Stimulated activated CD4-positive, alpha-beta T cell treated with anti-CD3 and anti-CD28 coated beads, TNF-alpha, amount 100 ng/mL, for 48 hours (primary cell): ENCODE measurements around the gene C8B.

Source experiments
- DNase-seq, 3 donors: peaks; one replicate each; pipeline ENCODE4 v3.0.0-alpha.2; 2020; ENCODE audit warnings: low read depth in 3 of 3

C8B gene

DNA sequence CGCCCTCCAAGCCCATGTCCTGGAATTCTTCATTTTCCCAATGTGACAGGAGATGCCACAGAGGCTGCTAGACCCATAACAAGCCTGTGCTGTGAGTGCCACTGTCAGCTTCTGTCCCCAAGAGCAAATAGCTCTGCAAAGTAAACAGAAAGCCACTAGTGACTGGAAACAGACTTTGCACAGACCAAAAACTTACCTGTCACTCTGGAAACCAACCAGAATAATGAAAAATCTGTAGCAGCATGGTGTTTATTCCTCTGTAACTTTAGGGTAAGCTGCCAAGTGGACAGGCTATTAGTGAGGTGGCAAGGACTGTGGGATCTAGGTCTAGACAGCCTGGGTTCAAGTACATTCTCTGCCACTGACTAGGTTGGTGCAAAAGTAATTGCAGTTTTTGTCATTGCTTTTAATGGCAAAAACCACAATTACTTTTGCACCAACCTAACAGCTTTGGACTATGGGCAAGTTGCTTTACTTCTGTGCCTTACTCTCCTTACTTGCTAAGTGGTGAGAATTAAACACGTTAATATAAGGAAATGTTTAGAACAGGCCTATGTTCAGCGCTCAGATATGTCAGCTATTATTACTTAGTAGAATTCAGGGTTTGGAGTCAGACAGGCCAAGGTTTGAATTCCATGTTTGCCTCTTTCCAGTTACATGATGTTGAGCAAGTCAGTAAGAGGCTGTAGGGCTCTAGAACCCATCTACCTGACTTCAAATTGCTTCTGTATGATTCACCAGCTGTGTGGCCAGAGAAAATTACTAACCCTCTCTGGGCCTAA lies at the start of gene C8B:
TSS of gene C8B (minus strand) at position 100 of the 782 bp plus-strand sequence. CDS start at position 33, 67 bp downstream.
- no peak for DNase-seq

DNA sequence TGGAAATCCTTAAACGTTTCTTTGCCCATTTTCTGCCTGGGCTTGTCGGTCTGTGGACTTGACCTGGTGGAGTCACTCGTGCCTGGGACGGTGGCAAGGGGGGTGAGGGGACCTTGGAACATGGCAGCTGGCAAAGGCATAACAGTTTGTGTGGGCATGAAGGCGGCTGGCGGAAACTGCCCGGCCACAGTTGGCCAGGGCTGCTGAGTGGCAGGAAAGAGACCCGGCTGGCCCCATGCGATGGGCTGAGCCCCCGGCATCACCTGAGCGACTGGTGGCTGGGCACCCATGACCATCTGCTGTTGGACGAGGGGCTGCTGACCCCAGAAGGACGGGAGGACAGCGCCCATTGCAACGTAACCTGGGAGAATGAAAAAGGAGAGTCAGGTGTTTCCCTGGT lies 49.3 kb upstream of the C8B start:
- no peak for DNase-seq

DNA sequence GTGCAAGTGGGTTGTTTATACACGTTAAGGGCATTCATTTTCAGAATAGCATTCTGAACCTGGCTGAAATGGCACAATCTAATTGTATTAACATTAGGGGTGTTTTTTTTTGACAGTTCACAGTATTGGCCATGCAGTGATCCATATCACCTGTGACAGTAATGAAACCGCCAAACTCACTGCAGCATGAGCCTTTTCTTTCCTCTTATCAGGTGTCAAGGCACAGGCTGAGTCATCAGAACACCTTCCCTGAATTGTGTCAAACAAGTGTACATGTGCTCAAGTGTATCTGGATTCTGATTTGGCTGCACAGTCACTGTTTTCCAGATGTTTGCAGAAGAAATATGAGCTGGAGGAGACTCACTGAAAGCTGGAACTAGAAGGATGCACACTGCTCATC lies 47.7 kb upstream of the C8B start:
- DNase-seq = no peak

DNA sequence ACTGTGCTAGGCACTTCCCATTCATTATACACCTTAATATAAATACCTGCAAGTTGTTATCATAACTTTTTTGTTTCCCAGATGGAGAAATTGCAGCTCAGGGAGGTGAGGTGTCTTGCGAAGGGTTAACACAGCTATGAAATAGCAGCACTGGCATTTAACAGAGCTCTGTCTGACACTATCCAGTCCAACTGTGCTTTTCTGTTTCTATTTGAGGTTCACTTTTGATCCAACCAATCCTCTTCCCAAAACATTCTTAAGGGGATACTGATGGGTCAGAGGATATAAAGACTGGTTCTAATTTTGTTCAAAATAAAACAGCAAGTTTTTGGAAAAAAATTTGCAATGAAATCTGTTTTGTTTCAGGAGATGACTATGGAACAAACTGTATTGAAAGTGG lies 46.5 kb upstream of the C8B start:
- no peak for DNase-seq

DNA sequence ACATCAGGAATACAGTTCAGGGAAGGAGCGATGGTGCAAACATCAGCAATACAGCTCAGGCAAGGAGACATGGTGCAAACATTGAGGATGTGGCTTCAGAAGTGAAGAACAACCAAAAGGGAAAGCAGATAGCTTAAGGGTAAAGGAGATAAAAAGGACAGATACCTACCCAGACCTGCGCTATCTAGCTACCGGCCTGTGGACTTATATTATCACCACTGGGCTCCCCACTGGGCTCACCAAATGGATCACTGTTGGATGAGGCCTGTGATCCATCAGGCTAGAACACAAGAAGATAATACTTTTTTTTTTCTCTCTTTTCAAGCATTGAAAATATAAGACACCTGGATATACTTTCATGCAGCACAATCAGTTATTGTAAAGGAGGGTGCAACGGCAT lies 44.7 kb upstream of the C8B start:
- DNase-seq = no peak

DNA sequence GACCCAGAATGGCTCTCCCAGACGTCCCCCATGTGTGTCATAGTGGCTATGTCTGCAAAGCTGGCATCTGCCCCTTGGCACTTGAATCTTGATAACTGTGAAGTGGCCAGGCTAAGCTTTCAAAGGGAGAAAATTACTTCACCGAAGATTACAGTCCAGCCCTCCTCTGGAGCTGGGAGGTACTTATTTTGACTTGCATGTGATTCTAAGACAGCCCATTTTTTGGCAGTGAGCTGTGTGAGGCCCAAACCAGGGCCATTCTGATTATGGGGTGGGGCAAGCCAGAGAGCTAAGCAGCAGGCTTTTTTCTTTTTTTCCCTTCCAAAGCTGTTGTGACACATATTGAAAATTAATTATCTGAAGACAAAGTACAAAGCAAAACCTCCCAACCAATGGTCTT lies 42.1 kb upstream of the C8B start:
- no peak for DNase-seq

DNA sequence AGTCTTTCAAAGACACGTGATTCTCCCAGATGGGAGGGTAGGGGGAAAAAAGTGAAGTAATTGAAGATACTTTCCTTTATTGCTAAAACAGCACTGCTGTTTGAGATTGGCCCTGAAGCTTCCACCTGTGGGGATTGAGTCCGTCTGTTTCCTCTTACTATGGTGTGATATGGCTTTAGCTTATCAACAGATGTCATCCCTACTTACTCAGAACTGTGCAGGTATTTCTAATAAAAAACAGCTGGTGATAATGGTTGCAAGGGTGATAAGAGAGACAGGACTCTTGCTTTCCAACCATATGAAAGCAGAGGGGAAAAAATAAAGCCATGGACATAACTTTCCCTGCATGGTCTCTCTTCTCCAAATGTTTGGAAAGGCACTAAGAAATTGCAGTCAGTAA lies 41.7 kb upstream of the C8B start:
- no peak for DNase-seq

DNA sequence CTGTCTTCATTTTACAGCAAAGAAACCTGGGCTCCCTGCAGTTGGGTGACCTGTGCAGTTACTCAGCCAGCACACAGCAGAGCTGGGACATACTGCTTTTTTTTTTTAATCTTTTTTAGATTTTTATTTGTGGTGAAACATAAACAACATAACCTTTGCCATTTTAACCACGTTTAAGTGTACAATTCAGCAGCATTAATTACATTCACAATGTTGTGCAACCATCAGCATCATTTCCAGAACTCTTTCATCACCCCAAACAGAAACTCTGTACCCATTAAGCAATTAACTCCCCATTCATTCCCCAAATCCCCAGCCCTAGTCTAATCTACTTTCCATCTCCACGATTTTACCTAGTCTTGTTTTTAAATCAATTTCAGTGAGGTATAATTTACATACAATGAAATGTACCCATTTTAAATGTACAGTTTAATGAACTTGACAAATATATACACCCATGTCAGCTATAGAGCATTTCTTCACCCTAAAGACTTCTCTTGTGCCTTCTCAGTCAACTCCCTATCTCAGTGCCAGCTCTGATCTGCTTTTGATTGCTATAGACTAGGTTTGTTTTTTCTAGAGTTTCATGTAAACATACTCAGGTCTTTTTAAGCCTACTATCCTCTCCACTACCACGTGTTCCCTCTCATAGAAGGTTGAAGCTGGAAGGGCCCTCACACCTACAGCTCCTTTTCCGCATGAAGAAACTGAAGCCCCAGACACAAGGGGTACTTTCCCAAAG lies 37.8 kb upstream of the C8B start:
- no peak for DNase-seq

DNA sequence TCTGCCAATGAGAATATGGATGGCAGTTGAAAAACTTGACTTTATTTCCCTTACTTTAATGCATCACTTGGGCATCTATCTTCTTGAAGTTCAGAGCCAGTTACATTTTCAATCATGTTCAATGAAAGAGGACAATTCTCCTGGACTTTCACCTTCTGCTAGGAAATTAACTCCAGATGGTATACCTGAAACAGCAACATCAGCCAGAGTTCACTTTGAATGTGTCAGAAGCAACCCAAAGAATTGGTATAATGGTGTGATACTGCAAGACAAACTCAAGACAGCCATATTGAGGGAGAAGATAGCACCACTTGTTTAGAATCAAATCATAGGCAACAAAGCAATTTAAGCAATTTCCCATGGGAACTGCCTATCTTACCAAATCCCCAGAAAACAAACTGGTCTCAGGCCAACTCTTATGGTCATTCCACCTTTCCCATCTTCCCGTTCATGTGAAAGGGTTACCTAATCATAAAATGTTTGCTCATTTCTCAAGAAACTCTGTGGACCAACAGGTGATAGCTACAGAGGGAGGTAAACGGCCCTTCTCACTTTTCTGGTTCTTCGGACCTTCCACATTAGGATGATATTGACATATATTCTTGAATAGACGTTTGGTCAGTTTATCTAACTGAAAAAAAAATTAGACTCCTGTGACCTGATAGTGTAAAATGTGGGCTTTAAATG lies 29.7 kb upstream of the C8B start:
- no peak for DNase-seq

DNA sequence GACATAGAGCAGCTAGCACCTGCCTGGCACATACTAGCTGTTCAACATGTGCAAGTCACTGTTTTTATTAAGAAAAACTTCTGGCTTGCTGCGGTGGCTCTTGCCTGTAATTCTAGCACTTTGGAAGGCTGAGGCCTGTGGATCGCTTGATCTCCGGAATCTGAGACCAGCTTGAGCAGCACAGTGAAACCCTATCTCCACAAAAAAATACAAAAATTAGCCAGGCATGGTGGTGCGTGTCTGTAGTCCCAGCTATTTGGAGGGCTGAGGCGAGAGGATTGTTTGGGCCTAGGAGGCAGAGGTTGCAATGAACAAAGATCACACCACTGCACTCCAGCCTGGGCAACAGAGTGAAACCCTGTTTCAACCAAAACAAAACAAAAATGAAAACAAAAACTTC lies 27.7 kb upstream of the C8B start:
- DNase-seq = no peak

DNA sequence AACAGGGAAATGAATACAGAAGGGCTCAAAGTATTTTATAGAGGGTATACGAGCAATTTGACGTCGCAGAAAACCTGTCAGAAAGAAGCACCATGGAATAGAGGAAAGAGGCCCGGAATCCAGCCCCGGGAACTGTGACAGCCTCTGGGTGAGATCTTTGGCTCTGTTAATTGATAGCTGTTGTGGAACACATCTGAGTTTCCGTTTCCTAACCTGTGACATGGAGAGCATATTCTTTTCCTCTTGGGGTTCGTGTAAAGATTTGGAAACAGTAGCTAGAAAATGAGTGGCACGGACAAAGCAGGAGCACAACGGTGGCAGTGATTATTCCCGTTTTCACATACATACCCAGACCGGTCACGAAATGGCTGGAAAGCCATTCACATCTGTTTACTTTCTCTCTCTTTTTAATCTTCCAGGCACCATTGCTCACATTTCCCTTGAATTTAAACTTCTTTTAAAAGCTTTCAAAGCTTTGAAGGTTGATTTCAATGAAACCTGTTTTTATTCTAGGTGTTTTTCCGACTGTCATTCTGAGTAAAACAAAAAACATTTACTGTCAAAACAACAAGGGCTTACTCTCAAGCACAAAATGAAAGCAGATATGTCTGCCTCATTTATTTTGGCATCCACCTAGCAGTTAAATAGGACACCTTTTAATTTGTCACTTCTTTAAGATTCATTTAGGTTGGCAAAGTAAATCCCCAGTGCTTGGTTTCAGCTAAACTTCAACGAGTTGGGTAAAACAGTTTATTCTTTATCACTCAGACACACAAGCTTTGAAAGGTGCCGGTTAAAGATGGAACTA lies 26.7 kb upstream of the C8B start:
- DNase-seq = no peak

DNA sequence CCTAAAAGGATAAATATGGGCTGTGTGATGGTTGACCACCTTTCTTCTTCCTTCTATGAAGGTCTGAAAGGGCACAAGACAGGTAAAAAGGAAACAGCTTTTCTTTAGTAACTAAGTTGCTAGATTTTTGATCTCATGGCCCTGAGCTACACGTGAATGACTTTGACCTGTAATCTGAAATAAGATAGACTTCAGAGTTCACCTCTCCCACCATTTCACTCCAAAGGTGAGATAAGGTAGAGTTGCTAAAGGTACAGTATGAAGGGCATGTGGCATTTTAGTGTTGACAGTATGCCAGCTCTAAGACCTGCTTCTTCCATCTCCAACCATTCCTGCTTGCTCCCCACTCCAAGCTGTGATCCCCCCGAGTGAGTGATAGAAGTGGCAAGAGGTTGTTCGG lies 25.8 kb upstream of the C8B start:
- no peak for DNase-seq

DNA sequence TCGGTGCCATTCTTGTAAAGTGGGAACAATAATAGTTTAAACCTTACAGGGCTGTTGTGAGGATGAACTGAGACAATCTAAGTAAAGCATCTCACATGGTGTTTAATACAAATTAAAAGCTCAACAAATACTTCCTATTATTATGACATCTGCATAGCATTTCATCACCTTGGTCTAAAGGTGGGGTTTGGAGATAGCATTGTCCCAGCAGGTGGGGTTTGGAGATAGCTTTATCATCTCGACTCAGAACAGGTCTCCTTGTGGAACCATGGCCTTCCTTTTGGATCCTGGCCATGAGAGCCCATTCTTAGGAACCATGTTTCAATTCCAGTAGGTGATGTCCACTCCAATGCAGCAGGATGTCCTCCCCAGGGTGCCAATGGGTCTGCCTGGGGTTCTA lies 20.6 kb upstream of the C8B start:
- DNase-seq = no peak

DNA sequence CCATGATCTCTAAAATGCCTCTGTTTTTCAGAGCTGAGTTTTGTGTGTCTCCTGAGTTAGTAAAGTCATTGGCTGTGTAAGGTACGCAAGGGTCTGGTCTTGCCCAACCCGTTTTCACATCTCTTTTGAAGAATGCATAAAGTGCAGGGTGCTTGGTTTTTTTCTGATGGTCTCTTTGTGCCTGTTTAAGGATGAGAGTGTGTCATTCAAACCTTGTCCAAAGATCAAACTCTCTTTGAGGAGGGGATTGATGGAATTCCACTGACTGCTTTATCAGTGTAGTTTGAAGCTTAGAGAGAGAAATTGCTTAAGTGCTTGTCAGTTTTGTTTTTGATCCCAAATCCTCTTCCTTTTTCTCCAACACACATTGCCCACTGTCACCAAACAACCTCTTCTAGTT lies 20.0 kb upstream of the C8B start:
- DNase-seq = no peak

DNA sequence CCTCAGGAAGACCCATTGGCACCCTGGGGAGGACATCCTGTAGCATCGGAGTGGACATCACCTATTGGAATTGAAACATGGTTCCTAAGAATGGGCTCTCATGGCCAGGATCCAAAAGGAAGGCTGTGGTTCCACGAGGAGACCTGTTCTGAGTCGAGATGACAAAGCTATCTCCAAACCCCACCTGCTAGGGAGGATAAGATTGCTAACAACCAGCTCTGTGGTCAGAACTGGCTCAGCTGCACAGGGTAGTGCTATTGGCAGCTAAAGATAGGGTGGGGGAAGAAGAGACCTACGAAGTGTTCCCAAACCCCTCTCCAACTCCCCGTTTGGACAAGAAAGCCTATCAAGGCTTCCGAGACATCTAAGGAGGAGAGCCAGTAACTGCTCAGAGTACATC lies 17.7 kb upstream of the C8B start:
- DNase-seq = no peak

DNA sequence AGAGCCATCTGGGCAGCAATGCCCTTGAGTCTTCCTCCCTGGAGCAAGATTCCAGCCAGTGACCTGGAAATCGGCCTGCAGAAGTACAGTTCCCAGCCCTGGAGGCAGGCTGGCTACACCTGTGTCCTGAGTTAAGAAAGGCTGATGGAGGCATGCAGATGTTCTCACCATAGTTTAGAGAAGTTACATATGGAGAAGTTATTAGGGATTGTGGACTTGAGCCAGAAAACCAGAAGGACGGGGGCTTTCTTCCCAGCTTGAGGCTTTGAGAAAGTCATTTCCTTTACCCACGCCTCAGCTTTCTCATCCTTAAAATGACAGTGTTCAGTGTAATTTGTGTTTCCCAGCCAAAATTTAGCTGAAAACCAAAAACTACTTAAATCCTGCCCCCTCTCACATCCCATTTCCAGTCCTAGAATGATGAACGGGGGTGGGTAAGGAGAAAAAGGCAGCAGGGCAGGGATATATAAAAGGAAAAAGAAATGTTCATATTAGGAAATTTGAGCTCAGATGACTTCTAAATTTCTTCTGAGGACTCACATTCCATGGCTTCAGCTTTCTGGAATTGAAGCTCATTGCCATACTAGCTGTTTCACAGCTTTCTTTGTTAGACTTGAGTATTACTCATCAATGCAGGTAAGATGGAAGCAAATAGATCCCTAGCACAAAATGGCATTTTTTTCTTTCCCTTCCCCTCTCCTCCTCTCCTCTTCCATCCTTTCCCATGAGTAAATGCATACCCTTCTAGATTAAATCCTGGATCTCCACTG lies 14.4 kb upstream of the C8B start:
- DNase-seq = no peak

DNA sequence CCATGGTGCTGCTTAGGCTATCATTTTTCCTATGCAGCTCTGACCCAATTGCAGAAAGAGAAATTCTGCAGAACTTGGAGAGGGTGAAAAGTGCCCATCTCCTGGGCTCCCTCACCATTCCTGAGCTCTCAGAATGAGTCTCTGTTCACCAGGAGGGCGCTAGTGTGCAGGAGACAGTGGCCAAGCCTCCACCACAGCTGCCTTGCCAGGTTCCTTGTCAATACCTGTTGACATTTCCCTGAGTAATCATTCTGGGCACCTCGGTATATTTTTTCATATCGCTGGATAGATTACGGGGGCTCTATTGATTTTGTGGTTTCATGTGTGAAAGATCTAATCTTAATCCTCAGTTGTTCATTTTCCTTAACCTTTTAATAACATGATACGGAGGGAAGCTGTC lies 13.0 kb upstream of the C8B start:
- DNase-seq = no peak

DNA sequence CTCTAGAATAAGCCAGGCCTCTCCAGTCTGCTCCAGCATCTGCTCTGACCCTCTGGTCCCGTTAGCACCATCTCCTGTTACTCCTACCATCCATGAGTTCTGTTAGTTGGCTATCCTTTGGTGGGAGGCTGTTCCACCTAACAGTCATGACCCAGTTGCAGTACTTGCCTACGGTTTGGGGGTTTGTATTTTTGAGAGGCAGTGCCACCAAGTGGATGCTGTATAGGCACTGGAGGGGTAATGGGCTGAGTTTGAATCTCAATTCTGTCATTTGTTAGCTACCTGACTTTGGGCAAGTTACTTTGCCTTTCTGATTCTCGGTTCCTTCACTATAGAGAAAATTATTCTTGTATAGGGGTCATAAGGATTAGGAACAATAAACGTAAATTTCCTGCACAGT lies 12.1 kb upstream of the C8B start:
- DNase-seq = no peak

DNA sequence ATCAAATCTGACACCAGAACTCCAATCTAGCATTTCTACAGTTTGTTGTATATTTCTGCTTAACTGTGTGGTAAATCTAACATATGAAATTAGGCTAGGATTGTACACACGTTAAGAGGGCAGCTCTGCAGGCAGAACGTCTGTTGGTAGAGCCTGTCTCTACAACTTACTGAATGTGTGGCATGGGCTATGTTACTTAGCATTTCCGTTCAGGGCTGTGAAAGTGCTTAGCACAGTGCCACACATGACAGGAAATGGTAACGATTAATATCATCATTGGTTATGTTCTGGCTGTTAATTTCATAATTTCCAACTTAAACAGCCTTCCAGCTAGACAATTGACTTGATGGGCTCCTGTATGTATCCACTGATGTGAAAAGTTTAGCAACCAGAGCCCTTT lies 9.6 kb upstream of the C8B start:
- DNase-seq = no peak

DNA sequence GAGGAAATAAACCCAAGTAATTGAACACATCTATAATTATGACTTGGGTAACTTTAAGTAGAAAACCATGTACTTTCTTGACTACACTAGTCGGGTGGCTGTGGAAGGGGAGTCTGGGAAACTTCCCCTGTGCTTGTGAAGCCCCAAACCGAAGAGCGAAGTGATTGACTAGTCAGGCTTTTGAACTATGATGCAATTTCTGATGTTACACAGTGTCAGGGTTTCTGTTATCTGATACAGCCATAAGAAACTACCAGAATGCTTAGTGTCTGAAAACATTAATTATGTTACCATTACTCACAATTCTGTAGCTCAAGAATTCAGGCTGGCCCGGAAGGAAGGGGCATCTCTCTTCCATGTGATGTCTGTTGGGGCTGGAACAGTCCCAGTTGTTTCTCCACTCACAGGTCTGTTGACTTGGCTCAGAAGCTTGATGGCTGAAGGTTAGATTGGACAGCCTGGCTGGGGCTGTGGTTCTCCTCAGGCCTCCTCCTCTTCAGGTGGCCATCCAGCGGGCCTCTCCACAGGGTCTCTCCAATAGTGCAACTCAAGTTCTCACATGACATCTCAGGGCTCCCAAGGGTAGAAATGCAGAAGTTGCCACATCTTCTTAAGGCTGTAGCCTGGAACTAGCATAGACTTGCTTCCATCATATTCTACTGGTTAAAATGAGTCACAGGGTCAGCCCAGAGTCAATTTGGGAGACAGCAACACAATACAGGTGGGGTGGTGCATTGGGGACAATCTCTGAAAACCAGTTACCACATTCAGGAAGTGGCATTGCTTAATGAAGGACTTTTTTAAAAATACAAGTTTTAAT lies 8.3 kb upstream of the C8B start:
- DNase-seq = no peak
